K562 (cell line): ENCODE measurements around the gene SVEP1.

Experiments
- ZNF780A ChIP-seq: fragments of 250-450 bp; sonication (Bioruptor Pico); IDR thresholded peaks from 2 replicates; pipeline ENCODE4 v1.5.0; 2021; ENCODE audit warnings: mild to moderate bottlenecking
- TF ChIP-seq, protein P1 (sequence below): sonication (generic); formaldehyde crosslinking; IDR thresholded peaks from 2 replicates; pipeline ENCODE4 v1.8.1; 2023; ENCODE audit warnings: mild to moderate bottlenecking, missing genetic modification reagents
- TF ChIP-seq, protein P2 (sequence below), 2 experiments: fragments of 450-650 bp; formaldehyde crosslinking in 1 of 2; IDR thresholded peaks; 2 replicates each; pipeline versions ENCODE4 v1.4.0 to v1.6.1; 2014 to 2020; ENCODE audit warnings: mild to moderate bottlenecking in 2 of 2, borderline replicate concordance in 1 of 2, low read depth in 1 of 2

DNA sequence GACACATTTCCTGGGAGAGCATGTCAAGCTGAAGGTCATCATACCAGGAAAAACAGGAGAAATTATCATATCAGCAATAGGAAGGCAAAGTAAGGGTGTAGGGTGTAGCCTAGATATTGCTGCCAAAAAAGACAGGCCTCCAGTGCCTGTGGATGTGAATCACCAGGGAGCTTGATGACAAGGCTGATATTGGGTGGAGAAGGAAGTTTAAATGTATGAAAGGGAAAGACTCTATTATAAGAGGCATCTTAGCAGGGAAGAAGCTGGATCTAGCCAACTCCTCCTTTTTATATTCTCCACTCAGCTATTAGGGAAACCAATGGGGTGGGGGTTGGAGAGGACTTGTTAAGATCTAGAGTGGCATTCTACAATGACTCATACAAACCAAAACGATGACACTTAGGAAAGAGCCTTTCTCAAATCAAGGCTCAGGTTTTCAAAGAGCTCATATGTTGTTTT lies 228.5 kb downstream of the SVEP1 start:
- TF ChIP-seq, protein P1, sequence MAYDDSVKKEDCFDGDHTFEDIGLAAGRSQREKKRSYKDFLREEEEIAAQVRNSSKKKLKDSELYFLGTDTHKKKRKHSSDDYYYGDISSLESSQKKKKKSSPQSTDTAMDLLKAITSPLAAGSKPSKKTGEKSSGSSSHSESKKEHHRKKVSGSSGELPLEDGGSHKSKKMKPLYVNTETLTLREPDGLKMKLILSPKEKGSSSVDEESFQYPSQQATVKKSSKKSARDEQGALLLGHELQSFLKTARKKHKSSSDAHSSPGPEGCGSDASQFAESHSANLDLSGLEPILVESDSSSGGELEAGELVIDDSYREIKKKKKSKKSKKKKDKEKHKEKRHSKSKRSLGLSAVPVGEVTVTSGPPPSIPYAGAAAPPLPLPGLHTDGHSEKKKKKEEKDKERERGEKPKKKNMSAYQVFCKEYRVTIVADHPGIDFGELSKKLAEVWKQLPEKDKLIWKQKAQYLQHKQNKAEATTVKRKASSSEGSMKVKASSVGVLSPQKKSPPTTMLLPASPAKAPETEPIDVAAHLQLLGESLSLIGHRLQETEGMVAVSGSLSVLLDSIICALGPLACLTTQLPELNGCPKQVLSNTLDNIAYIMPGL (CRISPR knock-in tag), result no peak
- TF ChIP-seq, protein P2, sequence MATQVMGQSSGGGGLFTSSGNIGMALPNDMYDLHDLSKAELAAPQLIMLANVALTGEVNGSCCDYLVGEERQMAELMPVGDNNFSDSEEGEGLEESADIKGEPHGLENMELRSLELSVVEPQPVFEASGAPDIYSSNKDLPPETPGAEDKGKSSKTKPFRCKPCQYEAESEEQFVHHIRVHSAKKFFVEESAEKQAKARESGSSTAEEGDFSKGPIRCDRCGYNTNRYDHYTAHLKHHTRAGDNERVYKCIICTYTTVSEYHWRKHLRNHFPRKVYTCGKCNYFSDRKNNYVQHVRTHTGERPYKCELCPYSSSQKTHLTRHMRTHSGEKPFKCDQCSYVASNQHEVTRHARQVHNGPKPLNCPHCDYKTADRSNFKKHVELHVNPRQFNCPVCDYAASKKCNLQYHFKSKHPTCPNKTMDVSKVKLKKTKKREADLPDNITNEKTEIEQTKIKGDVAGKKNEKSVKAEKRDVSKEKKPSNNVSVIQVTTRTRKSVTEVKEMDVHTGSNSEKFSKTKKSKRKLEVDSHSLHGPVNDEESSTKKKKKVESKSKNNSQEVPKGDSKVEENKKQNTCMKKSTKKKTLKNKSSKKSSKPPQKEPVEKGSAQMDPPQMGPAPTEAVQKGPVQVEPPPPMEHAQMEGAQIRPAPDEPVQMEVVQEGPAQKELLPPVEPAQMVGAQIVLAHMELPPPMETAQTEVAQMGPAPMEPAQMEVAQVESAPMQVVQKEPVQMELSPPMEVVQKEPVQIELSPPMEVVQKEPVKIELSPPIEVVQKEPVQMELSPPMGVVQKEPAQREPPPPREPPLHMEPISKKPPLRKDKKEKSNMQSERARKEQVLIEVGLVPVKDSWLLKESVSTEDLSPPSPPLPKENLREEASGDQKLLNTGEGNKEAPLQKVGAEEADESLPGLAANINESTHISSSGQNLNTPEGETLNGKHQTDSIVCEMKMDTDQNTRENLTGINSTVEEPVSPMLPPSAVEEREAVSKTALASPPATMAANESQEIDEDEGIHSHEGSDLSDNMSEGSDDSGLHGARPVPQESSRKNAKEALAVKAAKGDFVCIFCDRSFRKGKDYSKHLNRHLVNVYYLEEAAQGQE (IDR thresholded peaks at IDR 0.05; ENCODE audit: borderline replicate concordance), result no peak
- TF ChIP-seq, protein P2 (CRISPR knock-in tag; IDR thresholded peaks at IDR 0.05; ENCODE audit: low read depth), result no peak
- no peak for TF ChIP-seq ZNF780A (CRISPR knock-in tag)
